Stimulated activated naive B cell treated with anti-CD40 and anti-IgM and Interleukin-4, amounts not matched to agents 10 μg/mL and 1 μg/mL and 100 μg/mL, for 72 hours (primary cell): ENCODE results near the gene KLHL4.
"Not testable (repeated sequence)": the region's sequence is repeated elsewhere in the genome, so short reads cannot be mapped to it uniquely, and the experiment has no call there.

Source experiments
- ATAC-seq, 2 donors: fragments of 150-1000 bp; cut with Tn5 transposase; replicated peaks; 2 replicates each; pipeline ENCODE4 v1.10.0; 2021; ENCODE audit warnings: moderate library complexity in 1 of 2
- DNase-seq: peaks from one replicate; pipeline ENCODE4 v3.0.0; 2021
- H3K27ac Mint-ChIP-seq: one replicate; pipeline ENCODE4 v1.8.0; 2022; ENCODE audit warnings: mild to moderate bottlenecking, mixed read lengths
- H3K27me3 Mint-ChIP-seq, 2 donors: one replicate each; pipeline ENCODE4 v1.8.0; 2022; ENCODE audit warnings: mixed read lengths in 2 of 2
- H3K36me3 Mint-ChIP-seq, 2 donors: one replicate each; pipeline ENCODE4 v1.8.0; 2022; ENCODE audit warnings: mixed read lengths in 2 of 2, mild to moderate bottlenecking in 1 of 2
- H3K4me1 Mint-ChIP-seq, 2 donors: one replicate each; pipeline ENCODE4 v1.8.0; 2022; ENCODE audit warnings: mixed read lengths in 2 of 2, mild to moderate bottlenecking in 1 of 2
- H3K4me3 Mint-ChIP-seq, 2 donors: one replicate each; pipeline ENCODE4 v1.8.0; 2022; ENCODE audit warnings: mild to moderate bottlenecking in 2 of 2, mixed read lengths in 2 of 2, moderate library complexity in 1 of 2
- H3K9me3 Mint-ChIP-seq, 2 donors: one replicate each; pipeline ENCODE4 v1.8.0; 2022; ENCODE audit warnings: mixed read lengths in 2 of 2, mild to moderate bottlenecking in 1 of 2

KLHL4 gene

DNA sequence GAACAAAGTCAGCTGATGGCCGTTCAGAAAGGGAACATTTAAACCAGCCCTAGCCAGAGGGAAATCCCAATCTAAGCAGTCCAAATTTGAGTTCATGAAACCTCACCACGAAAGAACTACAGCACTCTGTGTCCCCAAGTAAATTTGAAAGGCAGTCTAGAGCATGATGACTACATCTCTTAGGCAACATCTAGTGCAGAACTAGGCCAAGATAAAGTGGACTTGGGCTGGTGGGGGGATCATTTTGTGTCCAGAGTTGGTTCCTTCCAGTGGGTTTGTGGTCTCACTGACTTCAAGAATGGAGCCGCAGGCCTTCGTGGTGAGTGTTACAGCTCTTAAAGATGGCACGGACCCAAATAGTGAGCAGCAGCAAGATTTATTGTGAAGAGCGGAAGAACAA, 64.9 kb downstream of the KLHL4 start:
- Mint-ChIP-seq H3K9me3 (peaks cover 0 to 2% of the 10 kb centered on the region in 2 donors), H3K27ac (no peak overlapping the region), H3K27me3 (no peaks in the 10 kb centered on the region), H3K4me1 (no peaks in the 10 kb centered on the region), H3K36me3 (no peaks in the 10 kb centered on the region), H3K4me3 (no peak overlapping the region)
- no peak for DNase-seq
- no peak for ATAC-seq

DNA sequence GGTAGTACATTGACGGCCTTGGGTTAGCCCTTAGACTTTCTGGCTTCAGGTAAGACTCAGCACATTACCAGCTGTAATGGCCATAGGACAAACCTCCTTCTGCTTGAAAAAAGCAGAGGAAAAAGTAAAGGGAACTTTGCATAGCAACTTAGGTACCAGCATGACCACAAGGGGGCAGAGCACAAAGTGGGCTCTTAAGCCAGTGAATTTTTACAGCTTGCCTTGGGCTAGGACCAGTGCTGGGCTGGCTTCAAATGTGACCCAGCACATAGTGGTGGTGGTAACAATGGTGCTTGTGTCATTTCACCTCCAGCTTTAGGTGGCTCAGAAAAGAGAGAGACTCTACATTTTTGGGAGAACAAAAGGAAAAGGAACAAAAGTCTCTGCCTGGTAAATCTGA, 66.1 kb downstream of the KLHL4 start:
- H3K27me3 Mint-ChIP-seq, result no peaks in the 10 kb centered on the region
- H3K36me3 Mint-ChIP-seq, result no peaks in the 10 kb centered on the region
- ATAC-seq (no peak), DNase-seq (no peak)
- peaks cover 3 to 4% of the 10 kb centered on the region in 2 donors for H3K9me3 Mint-ChIP-seq
- no peaks in the 10 kb centered on the region for H3K4me1 Mint-ChIP-seq
- no peak overlapping the region for H3K27ac Mint-ChIP-seq
- H3K4me3 Mint-ChIP-seq, result no peak overlapping the region

DNA sequence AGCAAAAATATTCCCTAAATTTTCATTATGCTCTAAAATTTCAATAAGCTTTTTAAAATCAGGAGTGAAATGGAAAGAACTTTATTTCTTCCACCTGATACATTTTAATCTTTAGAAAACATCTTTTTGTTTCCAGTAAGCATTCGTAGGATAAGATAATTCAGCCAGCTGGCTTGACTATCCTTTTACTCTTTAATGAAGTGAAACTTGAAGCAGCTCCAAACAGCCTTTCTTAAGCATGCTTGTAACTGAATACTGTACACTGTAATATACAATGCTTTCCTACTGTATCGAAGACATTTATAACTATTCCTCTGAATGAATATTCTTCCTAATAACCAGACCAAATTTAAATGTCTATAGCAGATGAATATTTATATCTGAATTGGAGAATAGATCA, 98.8 kb downstream of the KLHL4 start:
- no peaks in the 10 kb centered on the region for H3K4me1 Mint-ChIP-seq
- no peaks in the 10 kb centered on the region for H3K9me3 Mint-ChIP-seq
- H3K27ac Mint-ChIP-seq, result no peak overlapping the region
- H3K4me3 Mint-ChIP-seq, result no peak overlapping the region
- H3K36me3 Mint-ChIP-seq, result no peaks in the 10 kb centered on the region
- H3K27me3 Mint-ChIP-seq, result no peaks in the 10 kb centered on the region
- DNase-seq, result no peak
- no peak for ATAC-seq

DNA sequence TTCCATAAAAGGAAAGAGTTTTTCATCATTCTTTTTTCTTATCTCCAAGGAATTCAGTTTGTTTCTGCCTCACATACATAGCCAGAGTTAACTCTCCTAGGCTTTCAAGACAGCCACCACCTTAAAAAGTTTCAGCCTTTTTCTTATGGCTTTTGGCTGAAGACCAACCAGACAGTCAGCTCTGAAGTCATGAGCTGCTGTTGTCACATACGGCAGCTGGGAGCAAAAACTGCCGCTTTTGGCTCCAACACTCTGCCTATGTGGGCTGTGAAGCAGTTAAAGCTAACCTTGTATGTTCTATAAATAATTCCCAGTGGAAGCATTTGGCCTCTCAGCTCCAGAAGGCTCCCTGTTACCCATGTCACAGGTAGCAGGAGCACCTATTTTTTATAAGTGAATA, 104.1 kb downstream of the KLHL4 start:
- H3K36me3 Mint-ChIP-seq, result no peaks in the 10 kb centered on the region
- H3K9me3 Mint-ChIP-seq, result no peaks in the 10 kb centered on the region
- ATAC-seq (no peak), DNase-seq (no peak)
- H3K4me1 Mint-ChIP-seq, result no peaks in the 10 kb centered on the region
- H3K27ac Mint-ChIP-seq, result no peak overlapping the region
- no peaks in the 10 kb centered on the region for H3K27me3 Mint-ChIP-seq
- no peak overlapping the region for H3K4me3 Mint-ChIP-seq

DNA sequence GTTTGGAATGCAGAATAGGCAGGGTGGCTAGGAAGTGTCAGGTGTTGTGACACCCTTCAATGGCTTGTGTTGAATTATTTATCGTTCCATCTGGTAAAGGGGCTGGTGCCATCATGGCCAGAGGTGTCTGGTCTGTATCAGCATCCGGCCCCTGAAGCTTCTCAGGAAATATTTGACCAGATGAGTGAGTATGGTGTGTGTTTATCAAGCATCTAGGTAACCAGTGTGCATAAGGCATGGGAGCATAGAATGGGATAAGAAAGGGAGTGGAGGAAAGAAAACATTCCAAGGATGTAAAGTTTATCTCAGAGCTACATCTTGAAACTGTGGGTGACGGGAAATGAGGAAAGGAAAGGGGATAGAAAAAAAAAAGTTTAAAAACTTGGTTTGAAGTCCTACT, 109.4 kb downstream of the KLHL4 start:
- Mint-ChIP-seq H3K9me3 (no peaks in the 10 kb centered on the region), H3K27ac (no peak overlapping the region), H3K27me3 (no peaks in the 10 kb centered on the region), H3K36me3 (no peaks in the 10 kb centered on the region), H3K4me1 (no peaks in the 10 kb centered on the region), H3K4me3 (no peak overlapping the region)
- DNase-seq (no peak), ATAC-seq (no peak)

- Mint-ChIP-seq H3K4me3 (no peak overlapping the region), H3K27me3 (no peaks in the 10 kb centered on the region), H3K9me3 (no peaks in the 10 kb centered on the region), H3K4me1 (no peaks in the 10 kb centered on the region), H3K36me3 (no peaks in the 10 kb centered on the region), H3K27ac (no peak overlapping the region)
- no peak for ATAC-seq
- DNase-seq, result no peak
Observed at GRCh38 chrX:87634361-87634760, 116.8 kb downstream of the KLHL4 start.

- no peak overlapping the region for H3K27ac Mint-ChIP-seq
- no peak overlapping the region for H3K4me3 Mint-ChIP-seq
- H3K27me3 Mint-ChIP-seq, result no peaks in the 10 kb centered on the region
- DNase-seq (no peak), ATAC-seq (no peak)
- H3K36me3 Mint-ChIP-seq, result no peaks in the 10 kb centered on the region
- no peaks in the 10 kb centered on the region for H3K4me1 Mint-ChIP-seq
- H3K9me3 Mint-ChIP-seq, result peaks cover 0 to 1% of the 10 kb centered on the region in 2 donors
Observed at GRCh38 chrX:87636533-87636932, 118.9 kb downstream of the KLHL4 start.

DNA sequence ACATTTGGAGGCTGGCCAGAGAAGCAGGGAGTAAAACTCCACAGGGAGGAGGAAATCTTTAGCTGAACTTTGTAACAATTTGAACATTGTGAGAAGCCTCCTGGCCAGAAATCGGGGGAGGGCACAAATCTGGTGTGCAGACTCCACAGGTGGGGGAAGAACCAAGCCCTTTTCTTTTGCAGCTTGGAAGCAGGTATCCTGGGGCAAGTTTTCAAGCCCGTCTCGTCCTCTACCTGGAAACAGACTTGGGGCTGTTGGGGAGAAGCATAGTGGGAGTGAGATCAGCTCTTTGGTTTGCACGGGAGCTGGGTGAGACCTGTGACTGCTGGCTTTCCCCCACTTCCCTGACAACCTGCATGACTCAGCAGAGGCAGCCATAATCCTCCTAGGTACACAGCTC, 123.8 kb downstream of the KLHL4 start:
- ATAC-seq, H3K27ac Mint-ChIP-seq, DNase-seq, H3K27me3 Mint-ChIP-seq, H3K4me1 Mint-ChIP-seq, H3K4me3 Mint-ChIP-seq, H3K36me3 Mint-ChIP-seq: not testable (repeated sequence)
- peaks cover 11 to 14% of the 10 kb centered on the region in 2 donors for H3K9me3 Mint-ChIP-seq

DNA sequence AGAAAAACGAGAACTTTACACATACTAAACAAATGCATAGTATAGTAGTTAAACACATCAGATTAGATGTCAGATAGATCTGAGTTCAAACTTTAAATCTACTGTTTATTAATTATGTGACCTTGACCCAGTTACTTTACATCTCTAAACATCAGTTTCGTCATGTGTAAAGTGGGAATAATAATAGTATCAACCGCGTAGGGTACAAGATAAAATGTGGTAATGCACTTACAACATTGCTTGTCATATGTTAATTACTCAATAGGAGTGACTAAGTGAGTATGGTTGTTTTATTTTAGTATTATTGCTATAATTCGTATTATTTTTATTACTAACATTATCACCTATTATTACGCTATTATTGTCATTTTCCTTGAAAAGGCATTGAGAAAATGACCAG, 144.2 kb downstream of the KLHL4 start:
- H3K4me1 Mint-ChIP-seq, result no peaks in the 10 kb centered on the region
- H3K9me3 Mint-ChIP-seq, result no peaks in the 10 kb centered on the region
- H3K36me3 Mint-ChIP-seq, result no peaks in the 10 kb centered on the region
- H3K27me3 Mint-ChIP-seq, result no peaks in the 10 kb centered on the region
- no peak for DNase-seq
- ATAC-seq, result no peak
- H3K4me3 Mint-ChIP-seq, result no peak overlapping the region
- H3K27ac Mint-ChIP-seq, result no peak overlapping the region

DNA sequence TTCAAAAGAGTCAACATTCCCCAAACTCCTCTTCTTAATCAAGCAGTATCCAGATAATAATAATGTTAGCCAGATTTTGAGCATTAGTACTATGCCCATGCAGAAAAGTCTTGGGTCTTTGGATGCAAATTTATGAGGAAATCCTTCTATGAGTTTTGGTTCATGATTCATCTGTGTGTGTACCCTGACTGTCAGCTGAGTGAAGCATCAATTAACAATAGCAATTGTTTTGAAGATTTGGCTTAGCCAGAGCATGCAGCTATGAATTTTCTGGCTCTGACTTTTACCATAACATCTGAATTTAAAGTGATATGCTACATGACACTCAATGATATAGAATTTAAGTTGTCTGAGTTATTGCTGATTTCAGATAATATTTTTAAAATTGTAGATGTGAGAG, 145.8 kb downstream of the KLHL4 start:
- ATAC-seq (no peak), DNase-seq (no peak)
- H3K27me3 Mint-ChIP-seq, result no peaks in the 10 kb centered on the region
- H3K4me3 Mint-ChIP-seq, result no peak overlapping the region
- no peaks in the 10 kb centered on the region for H3K36me3 Mint-ChIP-seq
- no peaks in the 10 kb centered on the region for H3K9me3 Mint-ChIP-seq
- no peaks in the 10 kb centered on the region for H3K4me1 Mint-ChIP-seq
- no peak overlapping the region for H3K27ac Mint-ChIP-seq

- DNase-seq (no peak), ATAC-seq (no peak)
- H3K4me3 Mint-ChIP-seq, result no peak overlapping the region
- no peaks in the 10 kb centered on the region for H3K36me3 Mint-ChIP-seq
- H3K9me3 Mint-ChIP-seq, result no peaks in the 10 kb centered on the region
- H3K27me3 Mint-ChIP-seq, result no peaks in the 10 kb centered on the region
- no peaks in the 10 kb centered on the region for H3K4me1 Mint-ChIP-seq
- H3K27ac Mint-ChIP-seq, result no peak overlapping the region
Observed at GRCh38 chrX:87664381-87664780, 146.8 kb downstream of the KLHL4 start.

GRCh38 chrX:87679849-87680248, 162.2 kb downstream of the KLHL4 start:
- Mint-ChIP-seq H3K27ac (no peak overlapping the region), H3K27me3 (no peaks in the 10 kb centered on the region), H3K4me1 (no peaks in the 10 kb centered on the region), H3K36me3 (no peaks in the 10 kb centered on the region), H3K9me3 (peaks cover 0 to 2% of the 10 kb centered on the region in 2 donors), H3K4me3 (no peak overlapping the region)
- ATAC-seq (no peak), DNase-seq (no peak)

- Mint-ChIP-seq H3K9me3 (peaks cover 0 to 8% of the 10 kb centered on the region in 2 donors), H3K27me3 (no peaks in the 10 kb centered on the region), H3K4me3 (no peak overlapping the region), H3K36me3 (no peaks in the 10 kb centered on the region), H3K4me1 (no peaks in the 10 kb centered on the region), H3K27ac (no peak overlapping the region)
- DNase-seq, result no peak
- ATAC-seq, result no peak
Observed at GRCh38 chrX:87687703-87688102, 170.1 kb downstream of the KLHL4 start.

- not testable (repeated sequence) for H3K4me1 Mint-ChIP-seq, ATAC-seq, H3K27ac Mint-ChIP-seq, H3K36me3 Mint-ChIP-seq, DNase-seq, H3K4me3 Mint-ChIP-seq, H3K9me3 Mint-ChIP-seq, H3K27me3 Mint-ChIP-seq
Observed at GRCh38 chrX:87688113-87688748, 170.6 kb downstream of the KLHL4 start.

GRCh38 chrX:87689218-87689617, 171.6 kb downstream of the KLHL4 start:
- not testable (repeated sequence) for H3K36me3 Mint-ChIP-seq, ATAC-seq, H3K4me1 Mint-ChIP-seq, H3K9me3 Mint-ChIP-seq, H3K27ac Mint-ChIP-seq, DNase-seq, H3K4me3 Mint-ChIP-seq, H3K27me3 Mint-ChIP-seq

GRCh38 chrX:87693204-87693603, 175.6 kb downstream of the KLHL4 start:
- ATAC-seq (no peak), DNase-seq (no peak)
- peaks cover 0 to 3% of the 10 kb centered on the region in 2 donors for H3K9me3 Mint-ChIP-seq
- no peaks in the 10 kb centered on the region for H3K4me1 Mint-ChIP-seq
- no peaks in the 10 kb centered on the region for H3K27me3 Mint-ChIP-seq
- H3K27ac Mint-ChIP-seq, result no peak overlapping the region
- H3K4me3 Mint-ChIP-seq, result no peak overlapping the region
- H3K36me3 Mint-ChIP-seq, result no peaks in the 10 kb centered on the region
